CD8-positive, alpha-beta memory T cell (primary cell): Measurements from ENCODE around the gene SEMA6D. TPM values are rescaled to one million over a fixed set of nuclear protein-coding genes. Genes with fewer than 3 reads are reported as not detected.

ENCODE experiments used
- CTCF ChIA-PET: fragments of 350-600 bp; sonication (Branson Sonifier 250); formaldehyde crosslinking; loops from one replicate; lab custom pipeline; 2021; ENCODE audit warnings: antibody characterized with exemption; lab: Charles Lee
- POLR2A ChIA-PET: fragments of 350-600 bp; sonication (Branson Sonifier 250); formaldehyde crosslinking; loops from one replicate; lab custom pipeline; 2021; ENCODE audit warnings: antibody characterized with exemption; lab: Charles Lee
- DNase-seq, 5 donors: peaks; one replicate each; pipeline versions ENCODE4 v3.0.0 to v3.0.0-alpha.2; 2020 to 2022; ENCODE audit warnings: mixed read lengths in 1 of 5
- H3K27ac ChIP-seq: one replicate; pipeline ENCODE4 v1.7.0; 2013; ENCODE audit warnings: low read depth, mild to moderate bottlenecking, low read length, moderate library complexity
- H3K27me3 ChIP-seq: 2 replicates; pipeline ENCODE4 v1.7.0; 2013; ENCODE audit warnings: low read length, mild to moderate bottlenecking; ENCODE audit not compliant: insufficient read depth, poor library complexity, severe bottlenecking
- H3K36me3 ChIP-seq: 2 replicates; pipeline ENCODE4 v1.7.0; 2013; ENCODE audit warnings: mild to moderate bottlenecking, low read length, moderate library complexity; ENCODE audit not compliant: insufficient read depth
- H3K4me1 ChIP-seq: 2 replicates; pipeline ENCODE4 v1.7.0; 2013; ENCODE audit warnings: mild to moderate bottlenecking, low read length, moderate library complexity; ENCODE audit not compliant: insufficient read depth
- H3K4me3 ChIP-seq: 2 replicates; pipeline ENCODE4 v1.7.0; 2013; ENCODE audit warnings: mild to moderate bottlenecking, low read length
- H3K9me3 ChIP-seq: 2 replicates; pipeline ENCODE4 v1.7.0; 2013; ENCODE audit warnings: mild to moderate bottlenecking, low read length
- H3K27ac Mint-ChIP-seq, 8 donors: one replicate each; pipeline ENCODE4 v1.8.0; 2020 to 2021; ENCODE audit warnings: mixed read lengths in 8 of 8, mild to moderate bottlenecking in 6 of 8, inconsistent platforms in 3 of 8, moderate library complexity in 3 of 8
- H3K27me3 Mint-ChIP-seq, 2 donors: one replicate each; pipeline ENCODE4 v1.8.0; 2020 to 2021; ENCODE audit warnings: mixed read lengths in 2 of 2, mild to moderate bottlenecking in 1 of 2, moderate library complexity in 1 of 2
- H3K36me3 Mint-ChIP-seq, 3 donors: one replicate each; pipeline ENCODE4 v1.8.0; 2020 to 2021; ENCODE audit warnings: mixed read lengths in 3 of 3, inconsistent platforms in 1 of 3, mild to moderate bottlenecking in 1 of 3
- H3K4me1 Mint-ChIP-seq, 3 donors: one replicate each; pipeline ENCODE4 v1.8.0; 2020 to 2021; ENCODE audit warnings: mixed read lengths in 3 of 3, inconsistent platforms in 1 of 3, mild to moderate bottlenecking in 1 of 3
- H3K4me3 Mint-ChIP-seq, 7 donors: one replicate each; pipeline ENCODE4 v1.8.0; 2020 to 2021; ENCODE audit warnings: mixed read lengths in 7 of 7, mild to moderate bottlenecking in 6 of 7, moderate library complexity in 4 of 7, inconsistent platforms in 2 of 7
- H3K9me3 Mint-ChIP-seq, 5 donors: one replicate each; pipeline ENCODE4 v1.8.0; 2020 to 2022; ENCODE audit warnings: mixed read lengths in 5 of 5, mild to moderate bottlenecking in 3 of 5, moderate library complexity in 2 of 5, inconsistent platforms in 1 of 5
- polyA plus RNA-seq: library from polyadenylated mRNA; unstranded; fragments of 300-500 nt; fragmentation: Illumina TruSeq; gene quantifications from one replicate; pipeline ENCODE4 v1.2.3, GENCODE V29; 2021
- total RNA-seq, 2 experiments: library from RNA; stranded (reverse); gene quantifications; one replicate each; pipeline ENCODE4 v1.2.3, GENCODE V29; 2021

SEMA6D gene
- total and polyA plus RNA-seq, 3 experiments from 2014 or later: not detected

DNA sequence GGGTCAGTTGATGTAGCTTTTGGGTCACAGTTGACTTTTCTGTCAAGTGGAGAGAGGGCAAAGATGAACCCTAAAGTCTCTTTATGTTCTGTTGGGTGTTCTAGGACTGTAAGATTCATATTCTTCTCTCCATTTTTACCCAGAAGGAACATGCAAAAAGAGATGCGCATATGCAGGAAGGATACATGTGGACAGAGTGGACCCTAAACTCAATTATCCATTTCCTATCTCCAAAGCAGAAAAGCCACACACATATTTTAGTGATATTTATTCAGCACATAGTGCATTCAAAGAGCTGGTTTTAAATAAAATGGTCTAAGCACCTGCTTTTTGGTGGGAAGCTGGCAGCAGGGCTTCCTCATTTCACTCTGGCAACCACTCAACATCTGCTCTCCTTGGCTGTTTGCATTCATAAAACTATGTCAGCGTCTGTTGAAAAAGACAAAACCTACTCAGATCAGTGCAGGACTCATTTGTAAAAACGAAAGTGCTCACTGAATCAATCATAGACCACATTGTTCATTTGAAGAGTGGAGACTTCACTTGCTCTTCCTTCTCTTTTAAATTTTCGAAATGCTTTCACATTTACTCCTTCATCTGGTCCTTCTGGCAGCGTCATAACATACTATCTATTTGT lies 96.6 kb downstream of the SEMA6D start:
- Histone ChIP-seq H3K36me3 (no peaks in the 10 kb centered on the region), H3K27me3 (no peaks in the 10 kb centered on the region), H3K9me3 (no peaks in the 10 kb centered on the region), H3K27ac (no peak overlapping the region), H3K4me1 (no peaks in the 10 kb centered on the region), H3K4me3 (no peak overlapping the region)
- H3K27ac Mint-ChIP-seq: no peak overlapping the region
- H3K9me3 Mint-ChIP-seq: no peaks in the 10 kb centered on the region
- DNase-seq: no peak
- ChIA-PET CTCF (no interaction called here), POLR2A (no interaction called here)
- no peaks in the 10 kb centered on the region for H3K36me3 Mint-ChIP-seq
- H3K4me1 Mint-ChIP-seq: peaks cover 0 to 8% (median 3%) of the 10 kb centered on the region in 3 donors
- no peaks in the 10 kb centered on the region for H3K27me3 Mint-ChIP-seq
- H3K4me3 Mint-ChIP-seq: no peak overlapping the region

- POLR2A ChIA-PET: no interaction called here
- Histone ChIP-seq H3K36me3 (no peaks in the 10 kb centered on the region), H3K27ac (no peak overlapping the region), H3K27me3 (no peaks in the 10 kb centered on the region), H3K9me3 (no peaks in the 10 kb centered on the region), H3K4me1 (no peaks in the 10 kb centered on the region), H3K4me3 (no peak overlapping the region)
- H3K4me1 Mint-ChIP-seq: peaks cover 0 to 8% (median 3%) of the 10 kb centered on the region in 3 donors
- H3K36me3 Mint-ChIP-seq: no peaks in the 10 kb centered on the region
- DNase-seq: no peak
- H3K27ac Mint-ChIP-seq: no peak overlapping the region
- CTCF ChIA-PET: no interaction called here
- H3K27me3 Mint-ChIP-seq: no peaks in the 10 kb centered on the region
- H3K4me3 Mint-ChIP-seq: no peak overlapping the region
- H3K9me3 Mint-ChIP-seq: no peaks in the 10 kb centered on the region
These were observed 97.3 kb downstream of the SEMA6D start for GRCh38 chr15:47814620-47815019.

DNA sequence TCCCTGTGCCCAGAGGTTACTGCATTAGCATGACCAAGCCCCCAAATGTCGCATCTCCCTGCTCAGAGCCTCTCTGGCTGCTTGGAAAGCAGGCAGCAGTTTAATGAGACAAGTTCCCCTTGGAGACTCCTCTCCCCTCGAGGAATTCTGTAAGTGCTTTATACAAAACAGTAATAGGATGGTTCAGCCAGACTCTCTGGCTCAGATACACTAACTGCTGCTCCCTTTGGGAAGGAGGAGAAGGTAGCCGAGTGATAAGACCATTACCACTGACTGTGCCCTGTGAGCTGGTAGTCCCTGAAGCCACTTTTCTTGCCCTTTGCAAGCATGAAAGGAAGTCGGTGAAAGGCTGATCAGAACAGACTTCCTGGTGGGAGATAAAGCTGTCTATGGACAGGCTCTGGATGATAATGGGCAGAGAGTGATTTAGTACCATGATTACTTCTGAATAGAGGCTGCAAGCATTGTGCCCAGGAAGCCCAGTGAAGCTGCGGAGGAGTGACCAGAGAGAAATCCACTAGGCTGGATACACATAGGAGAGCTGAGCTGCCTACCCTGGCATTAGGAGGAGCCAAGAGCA lies 100.8 kb downstream of the SEMA6D start:
- Mint-ChIP-seq H3K27me3 (peaks cover 0 to 2% of the 10 kb centered on the region in 2 donors), H3K9me3 (no peaks in the 10 kb centered on the region), H3K36me3 (no peaks in the 10 kb centered on the region), H3K4me1 (peaks cover 0 to 8% (median 3%) of the 10 kb centered on the region in 3 donors), H3K27ac (no peak overlapping the region), H3K4me3 (no peak overlapping the region)
- no peaks in the 10 kb centered on the region for H3K9me3 ChIP-seq
- no peak overlapping the region for H3K4me3 ChIP-seq
- DNase-seq: no peak
- no peak overlapping the region for H3K27ac ChIP-seq
- no peaks in the 10 kb centered on the region for H3K4me1 ChIP-seq
- no peaks in the 10 kb centered on the region for H3K36me3 ChIP-seq
- CTCF ChIA-PET: no interaction called here
- POLR2A ChIA-PET: no interaction called here
- H3K27me3 ChIP-seq: no peaks in the 10 kb centered on the region

DNA sequence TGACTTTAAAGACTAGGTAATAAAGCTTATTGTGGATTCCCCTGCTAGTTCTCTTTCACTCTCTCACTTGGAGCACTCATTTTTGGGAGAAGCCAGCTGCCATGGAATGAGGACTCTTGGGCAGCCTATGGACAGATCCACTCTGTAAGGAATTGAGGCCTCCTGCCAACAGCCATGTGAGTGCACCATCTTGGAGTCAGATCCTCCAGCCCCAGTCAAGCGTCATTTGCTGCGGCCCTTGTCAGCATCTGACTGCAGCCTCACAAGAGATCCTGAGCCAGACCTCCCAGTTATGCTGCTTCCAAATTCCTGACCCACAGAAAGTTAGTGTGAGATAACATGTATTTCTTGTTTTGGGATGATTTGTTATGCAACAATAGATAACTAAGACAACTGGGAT lies 101.9 kb downstream of the SEMA6D start:
- no peaks in the 10 kb centered on the region for H3K4me1 ChIP-seq
- no peak overlapping the region for H3K27ac Mint-ChIP-seq
- H3K27me3 Mint-ChIP-seq: peaks cover 0 to 2% of the 10 kb centered on the region in 2 donors
- H3K27ac ChIP-seq: no peak overlapping the region
- no peaks in the 10 kb centered on the region for H3K9me3 ChIP-seq
- CTCF ChIA-PET: no interaction called here
- H3K9me3 Mint-ChIP-seq: no peaks in the 10 kb centered on the region
- no peaks in the 10 kb centered on the region for H3K36me3 ChIP-seq
- no peaks in the 10 kb centered on the region for H3K36me3 Mint-ChIP-seq
- H3K4me1 Mint-ChIP-seq: peaks cover 0 to 3% (median 2%) of the 10 kb centered on the region in 3 donors
- no peak overlapping the region for H3K4me3 ChIP-seq
- no peak for DNase-seq
- POLR2A ChIA-PET: no interaction called here
- no peak overlapping the region for H3K4me3 Mint-ChIP-seq
- H3K27me3 ChIP-seq: no peaks in the 10 kb centered on the region

DNA sequence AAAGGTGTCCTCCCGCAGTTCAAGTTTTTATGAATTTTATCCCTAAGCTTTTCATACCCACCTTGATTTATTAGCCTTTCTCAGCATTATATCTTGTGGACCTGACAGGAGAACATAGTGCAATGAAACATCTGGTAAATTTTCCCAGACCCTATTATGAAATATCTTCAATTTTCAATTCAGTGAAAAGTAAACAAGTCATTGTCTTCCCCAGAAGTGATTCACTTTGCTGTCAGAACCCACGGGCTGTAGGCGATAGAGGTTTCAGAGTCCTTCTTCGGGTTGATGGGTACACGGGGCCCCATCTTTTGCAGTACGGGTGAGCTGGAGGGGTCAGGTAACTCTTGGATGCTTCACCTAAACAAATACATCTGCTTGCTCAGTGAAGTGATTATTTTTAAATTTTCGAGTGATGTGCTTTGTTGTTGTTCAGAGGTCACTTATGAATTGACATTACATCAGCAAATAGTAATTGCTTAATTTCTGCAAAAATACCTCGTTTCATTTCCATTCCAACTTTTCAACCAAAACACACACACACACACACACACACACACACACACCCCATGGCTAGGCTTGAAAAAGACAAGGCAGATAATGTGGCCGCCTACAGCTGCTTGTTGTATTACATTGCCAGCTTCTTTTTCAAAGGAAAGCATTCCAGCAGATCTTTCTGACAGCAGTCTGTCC lies 102.9 kb downstream of the SEMA6D start:
- CTCF ChIA-PET: no interaction called here
- Mint-ChIP-seq H3K27me3 (peaks cover 0 to 2% of the 10 kb centered on the region in 2 donors), H3K9me3 (no peaks in the 10 kb centered on the region), H3K4me1 (no peaks in the 10 kb centered on the region), H3K36me3 (no peaks in the 10 kb centered on the region), H3K4me3 (no peak overlapping the region), H3K27ac (no peak overlapping the region)
- no peak overlapping the region for H3K27ac ChIP-seq
- DNase-seq: no peak
- H3K9me3 ChIP-seq: no peaks in the 10 kb centered on the region
- H3K4me3 ChIP-seq: no peak overlapping the region
- H3K4me1 ChIP-seq: no peaks in the 10 kb centered on the region
- POLR2A ChIA-PET: no interaction called here
- H3K27me3 ChIP-seq: no peaks in the 10 kb centered on the region
- H3K36me3 ChIP-seq: no peaks in the 10 kb centered on the region

- no peak overlapping the region for H3K27ac ChIP-seq
- no peak overlapping the region for H3K4me3 ChIP-seq
- no peaks in the 10 kb centered on the region for H3K4me1 Mint-ChIP-seq
- no peaks in the 10 kb centered on the region for H3K36me3 Mint-ChIP-seq
- H3K27me3 Mint-ChIP-seq: peaks cover 0 to 2% of the 10 kb centered on the region in 2 donors
- POLR2A ChIA-PET: no interaction called here
- no peak overlapping the region for H3K4me3 Mint-ChIP-seq
- CTCF ChIA-PET: no interaction called here
- no peaks in the 10 kb centered on the region for H3K4me1 ChIP-seq
- no peak for DNase-seq
- no peak overlapping the region for H3K27ac Mint-ChIP-seq
- H3K9me3 Mint-ChIP-seq: no peaks in the 10 kb centered on the region
- no peaks in the 10 kb centered on the region for H3K27me3 ChIP-seq
- H3K9me3 ChIP-seq: no peaks in the 10 kb centered on the region
- no peaks in the 10 kb centered on the region for H3K36me3 ChIP-seq
These were observed 103.5 kb downstream of the SEMA6D start for GRCh38 chr15:47820747-47821319.

DNA sequence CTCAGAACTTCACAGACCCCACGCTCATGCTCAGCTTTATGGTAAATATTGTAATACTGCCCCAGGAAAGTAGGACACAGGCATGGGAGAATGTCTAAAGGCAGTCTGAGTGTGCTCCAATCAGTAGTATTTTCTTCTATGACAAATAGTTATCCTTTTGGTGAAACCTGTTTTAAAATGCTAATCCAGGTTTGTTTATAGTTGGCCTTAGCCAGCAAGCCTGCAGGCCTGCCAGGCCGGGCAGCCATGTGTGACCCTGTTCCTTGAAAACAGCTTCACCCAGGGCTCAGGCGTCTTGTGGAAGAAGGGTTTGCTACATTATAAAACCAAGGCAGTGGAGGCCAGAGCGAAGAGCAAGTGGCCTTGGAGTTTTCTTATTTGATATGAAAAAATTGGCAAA lies 104.7 kb downstream of the SEMA6D start:
- no peak overlapping the region for H3K27ac ChIP-seq
- Mint-ChIP-seq H3K27me3 (peaks cover 2 to 7% of the 10 kb centered on the region in 2 donors), H3K4me3 (no peak overlapping the region), H3K27ac (no peak overlapping the region), H3K9me3 (peaks cover 0 to 5% (median 0%) of the 10 kb centered on the region in 5 donors), H3K4me1 (no peaks in the 10 kb centered on the region), H3K36me3 (no peaks in the 10 kb centered on the region)
- ChIA-PET POLR2A (no interaction called here), CTCF (no interaction called here)
- no peaks in the 10 kb centered on the region for H3K36me3 ChIP-seq
- DNase-seq: no peak
- H3K4me1 ChIP-seq: no peaks in the 10 kb centered on the region
- H3K27me3 ChIP-seq: no peaks in the 10 kb centered on the region
- H3K9me3 ChIP-seq: no peaks in the 10 kb centered on the region
- H3K4me3 ChIP-seq: no peak overlapping the region
